HG03280 (cell line): ENCODE measurements around the gene IL17F.

ENCODE experiments used
- ATAC-seq: cut with Tn5 transposase; IDR thresholded peaks from one replicate; pipeline ENCODE4 v1.9.1; 2021; ENCODE audit warnings: mild to moderate bottlenecking, moderate library complexity; ENCODE audit not compliant: unreplicated experiment

IL17F gene

DNA sequence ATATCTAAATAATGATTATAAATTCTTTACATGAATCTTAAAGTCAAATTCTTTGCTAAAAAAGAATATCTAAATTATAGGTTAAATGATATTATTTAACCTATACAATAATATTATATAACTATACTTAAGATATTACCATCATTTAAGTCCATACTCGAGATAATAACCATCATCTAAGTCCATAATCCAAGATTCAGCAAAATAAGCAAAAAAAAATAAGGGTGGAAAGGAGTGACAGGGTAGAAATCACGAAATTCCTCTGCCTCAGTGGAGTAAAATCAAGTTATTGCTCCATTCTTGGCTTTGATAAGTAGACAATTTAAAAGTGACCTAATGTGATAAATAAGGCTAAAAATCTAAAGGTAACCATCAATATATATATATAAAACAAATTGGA, 48.4 kb downstream of the IL17F start:
- no peak for ATAC-seq

DNA sequence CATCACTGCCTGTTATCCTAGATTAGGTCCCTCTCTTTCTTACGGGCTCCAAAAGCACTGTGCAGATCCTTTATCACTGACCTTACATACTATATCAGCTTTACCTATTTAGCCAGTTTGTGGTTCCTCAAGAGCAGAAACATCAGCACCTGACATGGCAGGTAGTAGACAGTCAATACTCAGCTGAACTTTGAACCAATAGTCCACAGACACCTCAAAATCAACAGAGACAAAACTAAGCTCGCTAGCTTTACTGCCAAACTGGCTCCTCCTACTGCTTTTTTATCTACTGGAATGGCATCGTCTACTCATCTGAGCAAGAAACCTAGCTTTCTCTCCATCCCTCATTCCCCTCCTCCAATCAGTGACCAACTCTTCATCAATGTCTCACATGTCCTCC, 52.5 kb downstream of the IL17F start:
- no peak for ATAC-seq

DNA sequence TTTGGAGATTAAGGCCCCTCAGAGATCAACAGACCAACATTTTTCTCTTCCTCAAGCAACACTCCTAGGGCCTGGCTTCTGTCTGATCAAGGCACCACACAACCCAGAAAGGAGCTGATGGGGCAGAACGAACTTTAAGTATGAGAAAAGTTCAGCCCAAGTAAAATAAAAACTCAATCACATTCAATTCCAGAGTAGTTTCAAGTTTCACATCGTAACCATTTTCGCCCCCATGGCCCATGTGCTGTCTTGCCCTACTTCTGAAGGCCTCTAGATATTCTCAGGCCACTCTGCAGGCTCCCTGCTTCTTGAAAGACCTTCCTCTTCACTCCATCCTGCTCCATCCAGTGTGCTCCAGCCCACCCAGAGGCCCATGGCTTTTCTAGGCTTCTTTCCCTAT, 53.9 kb downstream of the IL17F start:
- ATAC-seq = no peak

DNA sequence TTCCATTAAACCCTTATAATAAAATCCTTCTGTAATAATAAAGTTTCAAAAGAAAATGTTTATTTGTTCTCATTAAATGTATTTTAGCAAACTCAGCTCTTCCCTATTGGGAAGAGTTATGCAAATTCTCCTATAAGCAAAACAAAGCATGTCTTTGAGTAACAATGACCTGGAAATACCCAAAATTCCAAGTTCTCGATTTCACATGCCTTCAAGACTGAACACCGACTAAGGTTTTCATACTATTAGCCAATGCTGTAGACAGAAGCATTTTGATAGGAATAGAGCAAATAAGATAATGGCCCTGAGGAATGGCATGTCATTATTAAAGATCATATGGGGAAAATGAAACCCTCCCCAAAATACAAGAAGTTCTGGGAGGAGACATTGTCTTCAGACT, 54.3 kb downstream of the IL17F start:
- no peak for ATAC-seq

DNA sequence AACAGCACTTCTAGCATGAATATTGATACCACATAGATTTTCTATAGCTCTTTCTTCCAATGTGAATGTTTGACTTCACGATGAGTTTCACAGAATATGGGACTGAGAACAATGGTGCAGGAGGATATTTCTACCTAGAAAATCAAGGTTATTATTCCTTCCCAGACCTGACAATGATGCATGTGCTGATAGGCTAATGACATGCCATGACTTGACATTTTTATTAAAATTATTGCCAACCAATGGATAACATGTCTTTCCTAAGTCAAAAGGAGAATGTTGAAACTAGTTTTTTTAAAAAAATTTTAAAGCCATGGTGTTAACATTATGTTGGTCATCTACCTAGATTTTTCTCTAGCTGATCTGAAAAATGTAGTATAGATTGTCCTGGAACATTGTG, 57.2 kb downstream of the IL17F start:
- no peak for ATAC-seq
